Muscle layer of colon (tissue), 2 donors: ENCODE data around the gene VSIG4.
"Not testable (repeated sequence)": the region's sequence is repeated elsewhere in the genome, so short reads cannot be mapped to it uniquely, and the experiment has no call there.

Experiments
- H3K27ac ChIP-seq: one replicate; pipeline ENCODE4 v1.7.0; 2013; ENCODE audit warnings: low read depth, mild to moderate bottlenecking, low read length, moderate library complexity
- H3K27me3 ChIP-seq, 2 donors: one replicate each; pipeline ENCODE4 v1.7.0; 2013; ENCODE audit warnings: low read length in 2 of 2, mild to moderate bottlenecking in 2 of 2; ENCODE audit not compliant: insufficient read depth in 2 of 2, control insufficient read depth in 1 of 2
- H3K36me3 ChIP-seq: one replicate; pipeline ENCODE4 v1.7.0; 2013; ENCODE audit warnings: mild to moderate bottlenecking, low read length; ENCODE audit not compliant: insufficient read depth
- H3K4me1 ChIP-seq: one replicate; pipeline ENCODE4 v1.7.0; 2013; ENCODE audit warnings: mild to moderate bottlenecking, low read length; ENCODE audit not compliant: insufficient read depth
- H3K4me3 ChIP-seq, 2 donors: one replicate each; pipeline ENCODE4 v1.7.0; 2013; ENCODE audit warnings: low read length in 2 of 2, low read depth in 1 of 2, mild to moderate bottlenecking in 1 of 2, moderate library complexity in 1 of 2
- H3K9ac ChIP-seq: one replicate; pipeline ENCODE4 v1.7.0; 2013; ENCODE audit warnings: low read length
- H3K9me3 ChIP-seq: one replicate; pipeline ENCODE4 v1.7.0; 2013; ENCODE audit warnings: mild to moderate bottlenecking, low read length
- donor health status: abdominal sarcoma.
- donor health status: Adenocarcinoma of cecum.

The VSIG4 gene

DNA sequence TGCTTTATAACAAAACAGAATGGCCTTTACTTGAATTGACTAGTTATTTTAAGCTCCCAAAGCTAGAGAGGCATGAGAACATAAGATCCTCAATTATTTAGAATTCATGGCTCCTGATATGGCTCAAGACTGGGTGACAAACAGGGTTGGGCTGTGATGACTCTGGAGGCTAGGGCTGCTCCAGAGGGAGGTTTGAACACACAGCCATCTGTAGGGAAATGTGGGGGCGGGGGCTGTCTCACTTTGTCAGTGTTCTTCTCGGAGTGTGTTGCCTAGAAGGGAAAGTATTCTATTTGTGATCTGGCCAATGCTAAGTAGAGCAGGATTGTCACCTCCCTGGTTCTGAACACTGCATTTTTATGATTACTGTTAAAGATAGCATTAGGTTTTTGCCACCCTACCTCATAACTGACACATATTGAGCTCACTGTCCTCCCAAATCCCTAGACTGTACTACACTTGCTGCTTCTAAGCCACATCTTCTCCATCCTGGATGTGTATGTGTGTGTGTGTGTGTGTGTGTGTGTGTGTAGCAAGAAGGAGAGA, 45.9 kb downstream of the VSIG4 start:
- no peaks in the 10 kb centered on the region for H3K4me1 ChIP-seq
- H3K27me3 ChIP-seq, result peaks cover 0 to 8% of the 10 kb centered on the region in 2 donors
- no peak overlapping the region for H3K4me3 ChIP-seq
- H3K9ac ChIP-seq, result no peak overlapping the region
- no peak overlapping the region for H3K27ac ChIP-seq
- no peaks in the 10 kb centered on the region for H3K9me3 ChIP-seq
- no peaks in the 10 kb centered on the region for H3K36me3 ChIP-seq

DNA sequence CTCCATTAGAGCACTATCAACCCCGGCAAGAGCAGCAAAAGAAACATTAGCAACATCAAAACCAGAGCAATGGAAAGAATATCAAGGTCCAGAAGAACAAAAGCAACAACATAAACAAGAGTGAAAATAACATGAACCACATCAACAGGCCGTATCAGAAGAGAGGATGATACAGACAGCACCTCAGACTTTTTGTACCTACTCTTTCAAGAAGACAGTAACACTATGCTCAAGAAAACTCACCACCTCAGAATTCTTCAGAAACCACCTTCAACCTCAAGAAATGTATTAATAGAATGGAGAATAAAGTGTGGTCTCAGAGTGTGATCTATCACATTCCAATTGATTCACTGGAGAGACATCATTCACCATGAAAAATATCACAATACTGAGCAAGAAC, 46.5 kb downstream of the VSIG4 start:
- Histone ChIP-seq H3K9me3 (no peaks in the 10 kb centered on the region), H3K36me3 (no peaks in the 10 kb centered on the region), H3K4me1 (no peaks in the 10 kb centered on the region), H3K27ac (no peak overlapping the region), H3K9ac (no peak overlapping the region), H3K27me3 (peaks cover 0 to 4% of the 10 kb centered on the region in 2 donors), H3K4me3 (no peak overlapping the region)

GRCh38 chrX:65990702-65991101, 49.2 kb downstream of the VSIG4 start:
- no peak overlapping the region for H3K27ac ChIP-seq
- no peak overlapping the region for H3K4me3 ChIP-seq
- no peak overlapping the region for H3K9ac ChIP-seq
- H3K4me1 ChIP-seq, result no peaks in the 10 kb centered on the region
- H3K36me3 ChIP-seq, result no peaks in the 10 kb centered on the region
- H3K27me3 ChIP-seq, result no peaks in the 10 kb centered on the region
- H3K9me3 ChIP-seq, result no peaks in the 10 kb centered on the region

GRCh38 chrX:65987811-65988210, 52.1 kb downstream of the VSIG4 start:
- Histone ChIP-seq H3K36me3 (no peaks in the 10 kb centered on the region), H3K27ac (no peak overlapping the region), H3K9ac (no peak overlapping the region), H3K9me3 (no peaks in the 10 kb centered on the region), H3K27me3 (no peaks in the 10 kb centered on the region), H3K4me1 (no peaks in the 10 kb centered on the region), H3K4me3 (no peak overlapping the region)

DNA sequence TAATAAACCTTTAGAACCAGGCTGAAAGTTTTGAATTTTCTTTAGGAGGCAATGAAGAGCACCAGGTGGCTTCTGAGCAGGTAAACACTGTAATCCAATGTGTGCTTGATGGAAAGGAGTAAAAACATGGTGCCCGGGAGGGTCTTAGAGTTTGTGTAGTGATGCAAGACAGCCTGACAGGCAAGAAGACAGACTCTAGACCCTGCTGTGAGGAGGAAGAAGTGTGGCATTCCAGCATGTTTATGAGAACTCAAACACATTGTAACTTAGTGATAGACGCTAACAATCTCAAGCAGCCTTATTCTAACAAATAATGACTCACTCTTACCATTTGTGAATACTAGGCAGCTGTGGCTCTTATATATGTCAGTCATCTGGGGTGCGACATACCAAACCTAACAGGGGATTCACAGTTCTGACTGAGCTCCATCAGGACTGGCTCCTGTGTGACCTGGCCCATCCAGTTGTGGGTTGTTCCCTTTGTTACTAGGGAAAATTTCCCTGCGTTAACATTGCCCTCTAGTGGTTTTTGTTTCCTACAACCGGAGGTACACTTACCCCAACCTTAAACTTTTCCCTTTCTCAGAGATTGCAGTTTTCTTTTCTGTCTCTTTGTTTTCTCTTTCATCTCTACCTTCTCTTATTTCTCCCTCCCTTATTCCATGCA, 53.8 kb downstream of the VSIG4 start:
- H3K36me3 ChIP-seq, result no peaks in the 10 kb centered on the region
- H3K4me3 ChIP-seq, result no peak overlapping the region
- no peaks in the 10 kb centered on the region for H3K4me1 ChIP-seq
- H3K9ac ChIP-seq, result no peak overlapping the region
- H3K27ac ChIP-seq, result no peak overlapping the region
- no peaks in the 10 kb centered on the region for H3K27me3 ChIP-seq
- no peaks in the 10 kb centered on the region for H3K9me3 ChIP-seq

- Histone ChIP-seq H3K4me3 (no peak overlapping the region), H3K27me3 (no peaks in the 10 kb centered on the region), H3K27ac (no peak overlapping the region), H3K4me1 (no peaks in the 10 kb centered on the region), H3K9ac (no peak overlapping the region), H3K36me3 (no peaks in the 10 kb centered on the region), H3K9me3 (no peaks in the 10 kb centered on the region)
Observed at GRCh38 chrX:65985211-65985610, 54.7 kb downstream of the VSIG4 start.

DNA sequence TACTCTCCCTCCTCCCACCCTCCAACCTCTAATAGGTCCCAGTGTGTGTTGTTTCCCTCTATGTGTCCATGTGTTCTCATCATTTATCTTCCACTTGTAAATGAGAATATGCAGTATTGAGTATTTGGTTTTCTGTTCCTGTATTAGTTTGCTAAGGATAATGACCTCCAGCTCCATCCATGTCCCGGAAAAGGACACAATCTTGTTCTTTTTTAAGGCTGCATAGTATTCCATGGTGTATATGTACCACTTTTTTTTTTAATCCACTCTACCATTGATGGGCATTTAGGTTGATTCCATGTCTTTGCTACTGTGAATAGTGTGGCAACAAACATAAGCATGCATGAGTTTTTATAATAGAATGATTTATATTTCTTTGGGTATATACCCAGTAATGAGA, 62.7 kb downstream of the VSIG4 start:
- H3K36me3 ChIP-seq, H3K4me3 ChIP-seq, H3K27ac ChIP-seq, H3K27me3 ChIP-seq, H3K9ac ChIP-seq, H3K9me3 ChIP-seq, H3K4me1 ChIP-seq: not testable (repeated sequence)

- no peak overlapping the region for H3K27ac ChIP-seq
- H3K4me1 ChIP-seq, result no peaks in the 10 kb centered on the region
- H3K36me3 ChIP-seq, result no peaks in the 10 kb centered on the region
- no peaks in the 10 kb centered on the region for H3K9me3 ChIP-seq
- H3K9ac ChIP-seq, result no peak overlapping the region
- peaks cover 0 to 8% of the 10 kb centered on the region in 2 donors for H3K27me3 ChIP-seq
- no peak overlapping the region for H3K4me3 ChIP-seq
Observed at GRCh38 chrX:65976161-65976560, 63.7 kb downstream of the VSIG4 start.

DNA sequence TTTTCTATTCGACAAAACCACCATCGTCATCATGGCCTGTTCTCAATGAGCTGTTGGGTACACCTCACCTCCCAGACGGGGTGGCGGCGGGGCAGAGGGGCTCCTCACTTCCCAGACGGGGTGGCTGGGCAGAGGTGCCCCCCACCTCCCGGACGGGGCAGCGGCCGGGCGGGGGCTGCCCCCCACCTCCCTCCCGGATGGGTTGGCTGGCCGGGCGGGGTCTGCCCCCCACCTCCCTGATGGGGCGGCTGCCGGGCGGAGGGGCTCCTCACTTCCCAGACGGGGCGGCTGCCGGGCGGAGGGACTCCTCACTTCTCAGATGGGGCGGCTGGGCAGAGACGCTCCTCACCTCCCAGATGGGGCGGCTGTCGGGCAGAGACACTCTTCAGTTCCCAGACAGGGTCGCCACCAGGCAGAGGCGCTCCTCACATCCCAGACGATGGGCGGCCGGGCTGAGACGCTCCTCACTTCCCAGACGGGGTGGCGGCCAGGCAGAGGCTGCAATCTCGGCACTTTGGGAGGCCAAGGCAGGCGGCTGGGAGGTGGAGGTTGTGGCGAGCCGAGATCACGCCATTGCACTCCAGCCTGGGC, 64.6 kb downstream of the VSIG4 start:
- H3K27me3 ChIP-seq, result peaks cover 0 to 11% of the 10 kb centered on the region in 2 donors
- not testable (repeated sequence) for H3K9ac ChIP-seq, H3K4me1 ChIP-seq, H3K27ac ChIP-seq, H3K36me3 ChIP-seq, H3K4me3 ChIP-seq, H3K9me3 ChIP-seq
